Islet of Langerhans (tissue), 1 donor: ENCODE measurements around the gene MAPK8IP2.

Experiments
- FAIRE-seq: peaks from one replicate; lab custom pipeline; 2011; peaks lifted over from hg19 to GRCh38; lab: Jason Lieb, UNC

MAPK8IP2 gene

DNA sequence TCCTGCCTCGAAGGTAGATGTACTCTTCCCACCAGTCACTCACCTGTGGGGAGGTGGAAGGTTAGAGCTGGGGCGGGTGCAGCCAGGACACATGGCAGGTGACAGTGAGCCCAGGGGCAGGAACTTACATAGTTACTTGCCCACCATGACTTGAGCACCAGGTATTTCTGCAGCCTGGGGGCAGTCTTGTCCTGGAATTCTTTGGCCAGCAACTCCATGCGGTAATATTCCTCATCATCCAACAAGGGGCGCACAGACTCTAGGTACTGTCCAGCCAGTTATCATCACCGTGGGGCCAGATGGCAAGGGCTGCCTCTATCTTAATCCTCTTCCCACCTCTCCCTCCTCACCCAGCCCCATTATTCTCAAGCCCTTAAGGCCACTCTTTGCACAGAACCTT, 24.5 kb upstream of the MAPK8IP2 start:
- no peak for FAIRE-seq

DNA sequence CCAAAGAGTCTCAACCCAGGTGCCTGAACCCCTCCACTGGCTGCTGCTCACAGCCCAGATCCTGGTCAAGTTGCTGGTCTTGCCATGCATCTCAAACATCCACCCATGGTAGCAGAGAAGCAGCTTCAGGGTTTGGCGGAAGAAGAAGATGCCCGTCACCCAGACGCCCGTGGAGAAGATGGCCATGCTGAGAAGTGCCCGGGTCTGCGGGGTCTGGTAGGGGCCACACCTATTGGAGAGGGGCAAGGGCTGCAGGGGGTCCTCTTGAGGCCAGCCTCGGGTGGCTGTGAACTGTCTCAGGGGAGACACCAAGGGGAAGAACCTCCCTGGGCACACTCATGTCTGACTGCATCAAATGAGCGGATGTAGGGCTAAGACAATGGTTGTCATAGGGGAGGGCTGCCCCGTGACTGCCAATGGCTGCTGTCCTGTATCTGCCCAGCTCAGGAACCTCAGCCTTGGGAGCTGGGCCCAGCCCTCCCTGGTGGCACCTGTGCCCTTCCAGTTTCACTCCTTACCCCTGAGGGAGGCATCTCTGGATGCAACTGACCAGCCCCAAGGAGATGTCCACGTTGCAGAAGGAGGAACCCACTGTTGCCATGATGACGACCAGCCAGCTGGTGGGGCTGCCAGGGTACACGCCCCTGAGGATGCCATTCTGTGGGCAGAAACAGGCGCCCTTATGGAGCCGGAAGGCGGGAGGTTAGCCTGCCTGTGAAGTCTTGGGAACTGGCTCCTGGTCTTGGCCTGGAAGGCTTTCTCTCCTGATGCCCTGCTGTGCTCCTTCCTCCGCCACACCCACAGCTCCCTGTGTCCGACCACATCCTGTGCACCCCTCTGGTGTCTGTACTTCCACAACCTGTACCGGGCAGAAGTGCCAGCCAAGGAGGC, 23.5 kb upstream of the MAPK8IP2 start:
- no peak for FAIRE-seq

DNA sequence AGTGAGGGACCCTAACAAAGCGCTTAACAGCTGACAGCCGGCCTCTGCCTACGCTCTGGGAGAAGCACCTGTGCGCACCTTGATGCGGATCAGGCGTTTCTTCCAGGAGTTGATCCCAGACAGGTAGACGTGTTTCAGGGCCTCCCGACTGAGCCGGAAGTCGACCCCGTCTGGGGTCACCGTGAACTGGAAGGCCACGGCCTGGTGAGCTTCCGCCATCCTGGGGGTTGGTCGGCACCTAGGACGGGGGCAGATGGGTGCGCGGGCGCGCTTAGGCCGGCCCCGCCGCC, 23.0 kb upstream of the MAPK8IP2 start:
- FAIRE-seq: no peak

DNA sequence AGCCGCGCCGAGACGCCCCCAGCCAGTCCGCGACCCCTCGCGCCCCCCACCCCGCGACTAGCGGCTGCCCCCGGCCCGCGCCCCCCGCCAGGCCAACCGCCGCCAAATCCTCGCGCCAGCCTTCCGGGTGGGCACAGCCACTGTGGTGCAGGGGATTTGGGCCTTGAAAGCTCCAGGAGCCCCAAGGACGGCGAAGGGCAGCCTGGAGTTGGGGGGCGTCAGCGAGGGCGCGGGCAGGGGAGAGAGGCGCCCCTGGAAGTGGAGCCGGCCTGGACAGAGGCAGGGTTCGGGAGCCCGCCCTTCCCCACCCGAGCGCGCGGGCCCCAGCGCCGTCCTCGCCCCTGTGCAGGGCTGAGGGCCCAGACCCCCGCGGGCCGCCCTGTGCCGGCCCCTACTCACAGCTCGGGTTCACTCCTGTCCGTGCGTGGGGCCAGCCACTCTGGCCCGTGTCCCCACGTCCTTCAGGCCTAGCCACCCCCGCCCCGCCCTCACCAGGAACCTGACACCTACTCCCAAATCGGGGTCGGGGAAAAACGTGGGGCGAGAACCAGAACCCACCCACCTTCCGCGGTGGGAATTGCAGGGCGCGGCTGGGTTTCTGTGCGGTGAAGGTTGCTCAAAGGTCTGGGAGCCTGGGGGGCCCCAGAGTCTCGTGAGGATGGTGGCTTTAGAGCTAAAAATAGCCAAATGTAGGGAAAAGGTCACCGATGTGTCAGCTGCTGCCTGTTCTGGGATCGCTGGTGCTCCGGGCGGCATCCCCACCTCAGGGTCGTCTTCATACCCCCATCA, 22.4 kb upstream of the MAPK8IP2 start, which contains the start of gene CPT1B:
Gene CPT1B, minus strand, starts transcription at position 441 of the 789 bp plus-strand sequence. CDS start 512 bp downstream, outside the sequence.
- no peak for FAIRE-seq

DNA sequence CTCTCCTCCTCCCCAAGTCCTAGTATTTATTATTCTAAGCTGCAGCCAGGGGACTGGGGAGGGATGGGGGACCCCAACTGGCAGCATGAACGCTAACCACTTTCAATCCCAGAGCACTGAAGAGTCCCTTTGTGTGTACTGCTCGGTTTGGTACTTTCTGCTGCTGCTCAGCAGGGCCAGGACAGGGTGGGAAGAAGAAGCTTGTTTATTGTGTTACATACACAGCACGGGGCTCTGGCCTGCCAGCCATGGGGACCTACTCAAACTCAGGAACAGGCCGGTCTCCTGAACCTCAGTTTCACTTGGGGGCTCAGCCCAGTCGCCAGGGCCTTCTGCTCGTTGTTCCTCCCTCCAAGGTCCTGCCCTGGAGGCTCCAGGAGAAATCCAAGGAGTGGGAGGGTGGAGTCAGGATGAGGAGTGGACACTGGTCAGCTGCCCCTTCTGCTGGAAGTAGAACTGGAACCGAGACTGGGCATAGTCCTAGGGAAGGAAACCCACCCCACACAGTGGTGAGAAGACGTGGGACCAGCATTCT, 21.8 kb upstream of the MAPK8IP2 start:
- no peak for FAIRE-seq

DNA sequence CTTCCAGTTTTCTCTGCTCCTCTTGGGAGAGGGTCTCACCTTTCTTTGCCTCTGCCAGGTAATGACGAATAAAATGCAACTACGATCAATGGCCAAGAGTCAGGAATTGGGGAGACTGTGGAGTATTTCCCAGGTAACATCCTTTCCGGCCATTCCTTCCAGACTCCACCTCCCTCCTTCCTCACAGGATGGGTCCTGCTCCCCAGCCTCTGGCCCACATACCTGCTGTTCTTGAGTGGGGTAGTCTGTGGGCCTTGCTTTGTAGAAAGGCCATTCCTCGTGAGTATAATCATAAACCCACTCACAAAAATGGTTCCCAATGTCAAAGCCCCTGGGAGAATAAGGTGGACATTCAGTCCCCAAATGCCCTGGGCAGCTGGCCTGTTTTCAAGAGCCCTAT, 20.8 kb upstream of the MAPK8IP2 start:
- no peak for FAIRE-seq

DNA sequence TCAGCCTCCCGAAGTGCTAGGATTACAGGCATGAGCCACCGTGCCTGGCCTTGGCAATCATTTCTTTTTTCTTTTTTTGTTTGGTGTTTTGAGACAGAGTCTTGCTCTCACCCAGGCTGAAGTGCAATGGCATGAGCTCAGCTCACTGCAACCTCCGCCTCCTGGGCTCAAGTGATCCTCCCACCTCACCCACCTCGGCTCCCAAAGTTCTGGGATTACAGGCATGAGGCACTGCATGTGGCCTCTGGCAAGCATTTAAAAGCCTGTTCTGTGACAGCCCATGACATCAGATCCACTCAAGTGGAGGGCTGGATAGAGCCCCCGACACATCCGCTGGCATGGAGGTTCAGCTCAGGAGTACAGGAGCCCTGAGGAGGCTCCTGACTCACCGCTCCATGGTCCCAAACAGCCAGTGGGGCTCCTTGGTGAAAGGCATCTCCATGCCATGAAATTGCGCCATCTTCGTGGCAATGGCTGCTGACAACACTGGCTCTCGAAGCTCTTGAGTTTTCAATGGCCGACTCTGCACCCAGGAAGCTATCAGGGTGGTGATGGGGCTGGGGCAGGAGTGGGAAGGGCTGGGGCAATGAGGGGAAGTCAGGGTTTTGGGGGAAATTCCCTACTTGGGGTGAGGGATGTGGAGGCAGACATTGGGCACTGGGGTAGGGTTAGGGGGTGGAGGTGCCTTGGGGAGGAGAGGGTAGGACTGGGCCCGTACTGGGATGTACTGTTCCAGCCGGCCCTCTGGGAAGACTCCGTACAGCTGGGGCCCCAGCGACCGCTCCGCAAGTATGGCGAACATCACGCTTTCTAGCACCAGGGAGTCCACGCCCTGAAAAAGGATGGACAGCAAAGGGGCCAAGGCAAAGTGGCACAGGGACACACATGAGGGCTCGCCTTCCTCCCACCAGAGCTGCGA, 19.3 kb upstream of the MAPK8IP2 start:
- no peak for FAIRE-seq

DNA sequence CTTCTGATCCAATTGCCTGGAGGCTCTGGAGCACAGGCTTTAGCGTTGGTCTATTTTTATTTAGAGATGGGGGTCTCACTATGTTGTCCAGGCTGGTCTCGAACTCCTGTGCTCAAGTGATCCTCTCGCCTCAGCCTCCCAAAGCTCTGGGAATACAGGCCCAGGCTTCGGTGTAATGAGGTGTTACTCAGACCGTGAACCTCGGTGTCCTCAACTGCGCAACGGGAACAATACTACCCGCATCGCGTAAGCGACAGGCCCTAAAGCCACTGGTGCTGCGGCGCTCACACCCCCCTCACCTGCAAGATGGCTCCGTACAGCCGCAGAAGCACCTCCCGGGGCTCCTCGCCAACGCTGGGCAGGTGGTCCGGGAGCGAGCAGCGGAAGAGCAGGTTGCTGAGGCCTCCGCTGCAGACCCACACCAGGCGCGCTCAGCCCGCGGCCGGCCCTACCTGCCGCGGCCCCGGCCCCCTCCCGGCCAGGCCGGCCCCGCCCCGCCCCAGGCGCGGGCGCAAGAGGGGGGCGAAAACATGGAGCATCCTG, 18.6 kb upstream of the MAPK8IP2 start:
- no peak for FAIRE-seq

DNA sequence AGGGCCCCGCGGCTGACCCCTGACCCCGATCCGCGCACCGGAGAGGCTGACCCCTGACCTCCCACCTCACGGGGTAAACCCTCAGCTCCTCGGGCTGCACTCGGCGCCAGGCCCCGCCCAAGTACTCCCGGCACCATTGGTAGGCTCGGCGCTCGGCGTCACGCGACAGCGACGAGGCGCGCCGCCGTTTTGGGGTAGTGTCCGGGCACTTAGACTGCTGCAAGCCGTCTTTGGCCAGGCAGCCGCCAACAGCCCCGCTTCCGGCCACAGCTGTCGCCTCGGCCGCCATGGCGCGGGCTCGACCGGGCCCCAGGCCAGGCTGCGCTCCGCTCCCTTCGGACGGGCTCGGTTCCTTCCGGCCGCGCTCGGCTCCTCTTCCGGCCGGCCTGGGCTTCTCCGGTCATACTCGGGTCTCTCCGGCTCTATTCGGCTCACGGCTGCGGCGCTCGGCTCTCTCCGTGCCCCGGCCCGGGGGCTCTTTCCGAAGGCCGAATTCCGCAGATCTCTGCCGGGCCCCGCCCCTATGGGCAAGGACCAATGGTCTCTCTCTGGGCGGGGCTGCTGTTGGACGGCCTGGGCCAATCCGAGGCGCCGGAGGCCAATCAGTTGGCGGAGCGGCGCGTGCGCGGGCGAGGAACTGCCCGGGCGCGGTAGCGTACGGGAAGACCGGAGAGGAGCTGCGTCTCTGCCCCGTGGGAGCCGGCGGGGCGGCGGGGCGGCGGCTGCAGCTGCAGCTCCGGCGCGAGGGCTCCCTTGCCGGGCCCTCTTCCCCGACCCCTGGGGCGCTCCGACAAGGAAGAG, 17.9 kb upstream of the MAPK8IP2 start, which contains the start of gene CHKB:
Gene CHKB, minus strand, starts transcription at position 357 of the 801 bp plus-strand sequence. Its CDS starts 68 bp downstream, at position 289.
- FAIRE-seq: peak; percentile 90

DNA sequence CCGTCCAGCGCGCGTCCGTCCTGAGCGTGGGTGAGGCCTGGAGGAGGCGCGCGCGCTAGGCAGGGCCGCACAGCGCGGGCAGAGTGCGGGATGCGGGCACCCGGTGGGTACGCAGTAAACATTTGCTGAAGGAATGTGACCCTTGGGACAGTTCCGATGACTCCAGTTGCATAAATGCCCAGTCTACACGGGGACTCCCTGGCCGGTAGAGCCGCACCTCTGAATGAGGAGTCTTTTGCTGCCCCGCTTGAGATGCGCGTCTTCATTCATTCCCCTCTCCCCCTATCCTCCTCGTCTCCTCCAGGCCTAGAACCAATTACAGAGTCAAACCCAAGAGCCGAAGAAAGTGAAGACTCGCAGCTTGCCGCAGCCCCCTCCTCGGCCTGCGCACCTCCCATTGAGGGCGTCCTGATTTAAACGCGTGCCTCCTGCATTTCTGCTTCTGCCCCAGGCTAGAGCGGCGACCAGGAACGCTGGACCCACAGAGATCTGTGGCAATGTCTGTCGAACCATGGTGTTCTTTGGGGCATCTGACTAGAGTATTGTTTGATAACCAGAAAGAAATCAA, 17.2 kb upstream of the MAPK8IP2 start:
- FAIRE-seq: no peak

DNA sequence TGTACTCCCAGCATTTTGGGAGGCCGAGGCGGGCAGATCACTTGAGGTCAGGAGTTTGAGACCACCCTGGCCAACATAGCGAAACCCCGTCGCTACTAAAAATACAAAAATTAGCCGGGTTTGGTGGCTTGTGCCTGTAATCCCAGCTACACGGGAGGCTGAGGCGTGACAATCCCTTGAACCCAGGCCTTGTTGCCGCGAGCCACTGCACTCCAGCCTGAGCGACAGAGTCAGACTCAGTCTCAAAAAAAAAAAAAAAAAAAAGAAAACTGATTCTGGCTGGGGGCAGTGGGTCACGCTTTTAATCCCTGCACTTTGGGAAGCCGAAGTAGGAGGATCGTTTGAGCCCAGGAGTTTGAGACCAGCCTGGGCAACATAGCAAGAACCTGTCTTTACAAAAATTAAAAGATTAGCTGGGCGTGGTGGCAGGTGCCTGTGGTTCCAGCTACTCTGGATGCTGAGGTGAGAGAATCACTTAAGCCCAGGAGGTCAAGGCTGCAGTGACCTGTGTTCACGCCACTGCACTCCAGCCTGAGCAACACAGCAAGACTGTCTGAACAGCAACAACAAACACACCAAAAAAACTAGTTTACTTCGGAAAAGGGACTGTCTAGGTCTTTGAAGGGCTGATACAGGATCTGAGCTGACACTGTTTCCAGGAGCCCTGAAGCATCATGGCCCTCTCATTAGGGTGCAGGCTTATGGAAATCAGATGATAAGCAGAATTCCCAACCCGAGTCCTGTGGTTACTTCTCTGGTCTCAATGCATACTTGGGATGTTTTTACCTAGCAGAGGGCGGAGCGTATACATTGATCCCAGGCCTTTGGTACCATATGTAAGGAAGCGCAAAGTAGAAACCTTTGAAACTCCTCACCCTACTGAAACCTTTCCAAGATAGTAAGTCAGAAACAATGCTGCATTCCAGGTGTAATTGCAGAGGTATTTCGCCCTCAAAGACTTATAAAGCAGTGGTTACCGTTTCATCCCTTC, 16.2 kb upstream of the MAPK8IP2 start:
- no peak for FAIRE-seq

DNA sequence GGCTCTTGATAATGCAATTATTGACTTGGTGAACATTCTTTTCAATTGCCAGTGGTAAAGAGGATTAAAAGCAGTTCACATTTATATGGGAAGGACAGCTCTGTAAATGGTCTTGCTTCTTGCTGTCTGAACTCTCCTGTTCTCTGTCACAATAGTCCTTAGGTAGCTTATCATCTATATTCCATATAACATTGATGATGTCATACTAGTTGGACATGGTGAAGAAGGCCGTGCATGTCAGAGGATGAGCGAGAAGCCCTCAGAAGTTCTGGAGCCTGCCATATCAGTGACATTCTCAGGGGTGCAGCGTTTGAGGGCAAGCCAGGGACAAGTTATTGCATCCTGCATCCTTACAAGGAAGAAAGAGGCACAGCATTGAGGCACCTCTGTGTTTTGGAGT, 15.4 kb upstream of the MAPK8IP2 start:
- no peak for FAIRE-seq

DNA sequence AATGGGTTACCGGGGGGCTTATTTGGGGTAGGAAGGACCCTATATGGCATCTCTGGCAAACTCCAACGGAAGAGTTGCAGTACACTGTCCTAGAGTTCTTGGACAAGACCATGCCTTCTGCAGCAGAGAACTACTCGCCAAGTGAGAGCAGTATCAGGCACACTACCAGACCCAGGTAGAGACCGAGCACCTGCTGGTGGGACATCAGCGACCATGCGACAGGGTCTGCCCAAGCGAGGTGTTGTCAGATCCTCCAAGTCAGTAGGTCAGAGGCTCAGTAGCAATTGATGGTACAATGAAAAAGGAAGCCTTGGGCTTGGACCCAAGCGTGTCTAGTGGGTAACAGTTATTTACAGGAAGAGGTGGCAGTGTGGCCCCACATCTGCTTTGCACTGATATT, 14.8 kb upstream of the MAPK8IP2 start:
- no peak for FAIRE-seq

DNA sequence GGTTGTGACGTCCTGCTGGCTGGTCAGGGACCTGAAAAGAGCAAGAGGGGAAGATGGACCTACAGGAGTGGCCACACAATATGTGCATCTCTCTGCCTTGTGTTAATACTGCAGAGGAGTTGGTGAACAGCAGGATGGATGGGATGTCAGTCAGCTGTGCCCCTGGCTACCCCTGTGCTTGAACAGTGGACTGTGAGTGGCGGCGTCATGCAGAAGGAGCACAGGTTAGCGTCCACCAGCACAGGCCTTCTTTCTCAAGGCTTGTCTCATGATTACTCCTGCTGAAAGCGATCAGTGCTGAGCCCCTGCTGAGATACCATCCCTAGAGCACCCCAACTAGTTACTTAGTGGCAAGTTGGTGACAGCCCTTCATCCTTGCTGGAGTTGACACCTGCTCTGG, 14.2 kb upstream of the MAPK8IP2 start:
- FAIRE-seq: no peak

DNA sequence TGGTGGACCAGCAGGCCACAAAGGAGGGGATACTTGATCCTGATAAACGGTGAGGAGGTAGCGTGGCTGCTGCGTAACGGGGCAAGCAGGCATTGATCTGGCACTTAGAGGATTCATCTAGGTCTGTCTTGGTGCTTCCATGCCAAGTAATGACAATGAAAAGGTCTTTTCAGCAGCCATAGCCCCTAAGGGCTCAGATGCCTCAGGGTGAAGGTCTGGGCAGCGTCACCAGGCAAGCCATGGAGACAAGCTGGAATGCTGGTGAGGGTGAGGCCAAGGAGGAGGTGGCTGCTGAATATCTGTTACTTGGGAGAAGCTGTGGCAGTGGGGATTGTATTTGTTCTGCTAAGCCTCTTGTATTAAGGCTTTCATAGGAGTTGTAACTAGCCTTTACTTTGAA, 13.2 kb upstream of the MAPK8IP2 start:
- no peak for FAIRE-seq

DNA sequence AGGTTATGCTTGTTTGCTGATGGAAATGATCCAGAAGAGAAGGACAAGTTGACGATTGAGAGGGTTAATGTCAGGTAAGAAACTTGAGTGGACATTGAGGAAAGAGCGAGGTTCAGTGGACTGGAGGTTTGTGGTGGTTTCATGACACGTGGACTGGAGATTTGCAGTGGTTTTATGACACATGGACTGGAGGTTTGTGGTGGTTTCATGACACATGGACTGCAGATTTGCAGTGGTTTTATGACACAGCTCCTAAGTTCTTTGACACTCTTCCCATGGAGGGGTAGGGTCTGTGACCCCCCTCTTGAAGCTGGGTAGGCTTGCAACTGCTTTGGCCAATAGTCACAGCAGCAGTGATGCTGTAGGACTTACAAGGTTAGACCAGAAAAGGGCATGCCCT, 5.4 kb upstream of the MAPK8IP2 start:
- no peak for FAIRE-seq

DNA sequence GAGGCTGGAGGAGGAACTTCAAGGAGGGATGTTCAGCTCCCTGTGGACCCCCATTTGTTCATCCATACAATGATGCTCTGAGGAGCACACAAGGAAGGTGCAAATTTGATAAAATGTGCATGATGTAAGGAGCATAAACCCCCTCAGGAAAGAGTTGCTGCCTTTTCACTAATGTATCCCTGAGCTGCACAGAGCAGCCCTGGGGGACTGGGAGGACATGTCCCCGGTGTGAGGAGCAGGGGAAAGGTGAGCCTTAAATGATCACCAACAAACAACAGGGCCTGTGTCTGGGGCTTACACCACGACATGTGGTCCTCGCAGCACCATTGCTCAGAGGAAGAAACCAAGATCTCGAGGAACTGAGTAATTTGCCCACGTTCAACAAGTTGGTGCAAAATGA, 3.5 kb upstream of the MAPK8IP2 start:
- no peak for FAIRE-seq

DNA sequence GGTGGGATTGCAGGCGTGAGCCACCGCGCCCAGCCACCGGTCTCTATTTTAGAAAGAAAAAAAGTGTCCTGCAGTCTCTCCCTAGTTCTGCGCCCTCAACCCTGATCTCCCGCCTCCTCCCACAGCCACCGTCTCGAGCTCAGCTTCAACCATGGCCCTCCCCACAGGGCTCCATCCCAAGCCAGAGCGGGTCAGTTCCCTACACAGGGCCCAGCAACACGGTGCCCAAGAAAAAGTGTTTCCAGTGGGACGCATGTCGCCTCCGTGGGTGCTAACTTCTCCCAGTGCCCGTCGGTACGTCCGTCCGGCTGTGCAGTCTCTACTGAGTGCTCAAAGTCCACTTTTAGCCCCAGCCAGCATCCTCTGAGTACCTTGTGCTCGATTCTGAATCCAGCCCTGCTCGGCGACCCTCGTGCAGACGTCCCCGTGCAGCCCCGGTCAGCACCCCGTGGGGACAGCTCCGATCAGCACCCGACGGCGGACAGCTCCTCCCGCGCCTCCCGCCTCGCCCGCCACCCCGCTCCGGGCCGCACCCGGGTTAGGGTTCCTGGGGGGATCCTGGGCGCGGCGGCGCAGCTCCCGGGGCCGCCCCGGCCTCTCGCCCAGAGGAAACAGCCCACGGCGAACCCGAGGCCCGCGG, 657 bp upstream of the MAPK8IP2 start:
- no peak for FAIRE-seq
